ENCODE results near the gene MRPL27.

MRPL27 gene

DNA sequence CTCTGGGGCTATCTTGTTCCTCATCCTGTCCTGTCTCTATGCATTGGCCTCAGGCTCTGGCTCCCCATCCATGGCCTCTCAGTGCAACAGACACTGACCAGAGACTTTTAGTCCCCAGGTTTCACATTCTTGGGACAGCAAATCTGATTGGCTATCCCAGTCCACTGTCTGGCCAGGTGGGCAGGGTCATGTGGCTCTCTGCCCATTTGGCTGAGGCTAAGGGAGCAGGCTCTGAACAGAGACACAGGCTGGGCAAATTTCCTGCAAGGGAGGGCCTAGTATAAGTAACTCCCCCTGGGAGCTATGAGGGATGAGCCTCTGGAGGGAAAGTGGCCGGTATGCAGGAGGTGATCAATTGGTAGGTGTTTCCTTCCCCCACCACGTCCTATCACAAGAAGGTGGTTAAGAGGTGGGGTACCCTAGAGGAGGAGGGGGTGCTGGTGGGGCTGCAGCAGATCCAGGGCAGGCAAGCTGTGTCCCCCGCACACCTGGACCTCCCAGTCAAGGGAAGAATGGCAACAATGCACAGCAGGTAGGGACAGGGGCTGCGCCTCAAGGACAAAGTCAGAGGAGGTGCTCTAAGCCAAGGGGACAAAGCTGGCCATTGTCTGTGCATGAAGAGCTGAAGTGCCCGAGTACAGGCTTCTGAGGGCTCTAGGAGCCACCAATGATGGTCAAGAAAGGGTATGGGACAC is 13.8 kb downstream of the MRPL27 start:
- no peak for DNase-seq

DNA sequence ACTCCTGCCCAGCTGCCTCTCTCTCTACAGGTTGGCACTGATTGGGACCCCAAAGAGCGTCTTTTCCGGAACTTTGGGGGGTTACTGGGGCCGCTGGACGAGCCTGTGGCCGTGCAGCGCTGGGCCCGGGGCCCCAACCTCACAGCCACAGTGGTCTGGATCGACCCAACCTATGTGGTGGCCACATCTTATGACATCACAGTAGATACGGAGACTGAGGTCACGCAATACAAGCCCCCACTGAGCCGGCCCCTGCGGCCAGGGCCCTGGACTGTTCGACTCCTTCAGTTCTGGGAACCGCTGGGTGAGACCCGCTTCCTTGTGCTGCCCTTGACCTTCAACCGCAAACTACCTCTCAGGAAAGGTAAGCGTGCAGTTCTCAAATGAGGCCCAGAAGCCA is 14.8 kb downstream of the MRPL27 start:
- no peak for DNase-seq

GRCh38 chr17:50356892-50357510 is 16.0 kb downstream of the MRPL27 start:
- no peak for DNase-seq

GRCh38 chr17:50356418-50356817 is 16.6 kb downstream of the MRPL27 start:
- DNase-seq, result no peak

- DNase-seq, result no peak
Observed at GRCh38 chr17:50355701-50356341, 17.2 kb downstream of the MRPL27 start.

DNA sequence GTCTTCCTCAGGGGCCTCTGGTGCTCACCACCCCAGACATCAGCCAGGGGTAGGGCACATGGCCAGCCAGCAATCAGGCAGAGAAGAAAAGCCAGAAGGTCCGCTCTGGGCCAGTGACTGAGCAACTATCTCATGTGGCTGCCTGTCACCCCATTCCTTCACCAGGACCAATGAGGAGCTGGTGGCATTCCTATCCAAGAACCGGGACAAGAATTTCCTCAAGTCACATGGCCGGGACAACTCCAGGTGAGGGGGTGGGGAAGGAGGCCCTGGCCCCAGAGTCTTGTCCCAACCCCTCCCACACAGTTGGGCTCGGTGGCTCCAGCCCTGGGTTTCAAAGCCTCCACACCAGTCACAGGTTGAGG is 17.7 kb downstream of the MRPL27 start:
- DNase-seq, result no peak

GRCh38 chr17:50354776-50355175 is 18.2 kb downstream of the MRPL27 start:
- no peak for DNase-seq

DNA sequence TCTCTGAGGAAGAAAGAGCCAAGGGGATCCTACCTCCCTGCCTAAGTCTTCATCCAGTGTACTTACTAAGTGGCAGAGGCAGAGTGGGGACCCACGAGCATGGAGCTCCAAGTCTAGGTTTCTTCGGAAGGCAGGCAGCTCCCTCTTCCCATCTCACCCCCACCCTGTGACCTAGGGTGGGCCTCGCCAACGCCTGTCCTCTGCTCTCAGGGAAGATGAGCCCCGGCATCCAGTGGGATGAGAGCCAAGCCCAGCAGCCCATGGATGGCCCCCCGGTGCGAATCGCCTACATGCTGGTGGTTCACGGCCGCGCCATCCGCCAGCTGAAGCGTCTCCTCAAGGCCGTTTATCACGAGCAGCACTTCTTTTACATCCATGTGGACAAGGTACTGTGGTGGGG is 18.8 kb downstream of the MRPL27 start:
- DNase-seq, result no peak

GRCh38 chr17:50353600-50354195 is 19.3 kb downstream of the MRPL27 start:
- DNase-seq, result no peak

GRCh38 chr17:50352693-50353599 is 20.0 kb downstream of the MRPL27 start:
- no peak for DNase-seq

GRCh38 chr17:50352072-50352692 is 20.8 kb downstream of the MRPL27 start:
- DNase-seq, result no peak

DNA sequence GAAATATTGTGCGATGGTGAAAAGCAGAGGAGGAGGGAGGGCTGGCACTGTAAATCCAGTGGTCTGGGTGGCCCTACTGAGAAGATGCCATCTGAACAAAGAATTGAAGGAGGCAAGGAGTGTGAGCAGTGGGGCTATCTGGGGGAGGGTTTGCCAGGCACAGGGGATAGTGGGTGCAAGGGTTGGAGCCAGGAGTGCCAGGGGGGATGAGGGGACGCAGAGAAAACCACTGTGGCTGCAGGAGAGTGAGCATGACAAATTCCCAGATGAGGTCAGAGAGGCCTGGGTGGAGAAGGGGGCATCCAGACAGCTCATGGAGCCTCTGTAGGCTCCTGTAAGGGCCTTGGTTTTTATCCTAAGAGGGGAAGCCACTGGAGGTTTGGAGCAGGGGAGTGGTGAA is 22.3 kb downstream of the MRPL27 start:
- DNase-seq, result peak; percentile 22

GRCh38 chr17:50349243-50349600 is 23.8 kb downstream of the MRPL27 start:
- no peak for DNase-seq

DNA sequence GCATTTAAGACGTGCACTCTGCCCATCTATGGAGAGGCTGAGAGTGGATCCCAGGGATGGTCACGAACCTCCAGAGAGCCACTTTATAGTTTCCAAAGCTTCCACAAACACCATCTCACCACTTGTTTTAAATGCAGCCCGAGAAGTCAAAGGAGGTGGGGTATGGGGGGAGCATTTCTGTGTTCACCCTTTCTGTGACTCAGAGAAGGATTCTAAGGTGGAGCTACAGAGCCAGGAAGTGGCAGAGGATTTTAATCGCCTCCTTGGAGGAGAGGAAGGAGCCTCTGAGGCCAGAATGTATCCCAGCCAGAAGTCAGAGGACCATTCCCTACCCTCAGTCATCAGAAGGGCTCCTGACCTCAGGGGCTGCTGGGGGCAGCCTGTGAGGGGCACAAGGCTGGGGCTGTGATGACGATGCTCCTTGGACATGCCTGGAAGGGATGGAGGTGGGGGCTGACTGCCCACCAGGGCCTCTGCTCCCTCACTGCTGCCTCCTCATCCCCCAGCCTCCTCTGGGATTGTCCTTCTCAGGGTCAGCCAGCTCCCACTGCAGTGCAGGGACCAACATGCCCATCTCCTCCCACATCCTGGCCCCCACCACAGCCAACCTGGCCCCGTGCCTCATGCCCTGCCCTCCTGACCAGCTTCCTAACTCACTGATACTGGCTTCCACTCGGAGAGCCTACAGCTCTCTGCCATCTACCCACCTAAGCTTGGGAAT is 24.3 kb downstream of the MRPL27 start:
- DNase-seq, result no peak

DNA sequence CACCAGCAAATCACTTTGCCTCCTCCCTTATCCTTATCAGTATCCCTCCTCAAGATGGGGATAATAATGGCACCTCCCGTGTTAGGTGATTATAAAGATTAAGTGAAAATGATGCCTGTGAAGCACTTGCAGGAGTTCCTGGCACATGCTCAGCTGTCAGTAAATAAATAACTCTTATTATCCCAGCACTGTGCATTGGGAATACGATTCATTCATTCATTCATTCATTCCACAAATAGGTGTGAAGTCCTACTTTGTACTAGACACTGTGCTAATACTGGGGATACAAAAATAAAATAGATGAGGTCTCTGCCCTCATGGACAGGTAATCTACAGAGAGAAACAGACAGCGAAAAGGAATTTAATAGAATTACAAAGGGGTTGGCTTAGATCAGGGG is 25.1 kb downstream of the MRPL27 start:
- no peak for DNase-seq

- DNase-seq, result no peak
Observed at GRCh38 chr17:50347117-50347893, 25.7 kb downstream of the MRPL27 start.

DNA sequence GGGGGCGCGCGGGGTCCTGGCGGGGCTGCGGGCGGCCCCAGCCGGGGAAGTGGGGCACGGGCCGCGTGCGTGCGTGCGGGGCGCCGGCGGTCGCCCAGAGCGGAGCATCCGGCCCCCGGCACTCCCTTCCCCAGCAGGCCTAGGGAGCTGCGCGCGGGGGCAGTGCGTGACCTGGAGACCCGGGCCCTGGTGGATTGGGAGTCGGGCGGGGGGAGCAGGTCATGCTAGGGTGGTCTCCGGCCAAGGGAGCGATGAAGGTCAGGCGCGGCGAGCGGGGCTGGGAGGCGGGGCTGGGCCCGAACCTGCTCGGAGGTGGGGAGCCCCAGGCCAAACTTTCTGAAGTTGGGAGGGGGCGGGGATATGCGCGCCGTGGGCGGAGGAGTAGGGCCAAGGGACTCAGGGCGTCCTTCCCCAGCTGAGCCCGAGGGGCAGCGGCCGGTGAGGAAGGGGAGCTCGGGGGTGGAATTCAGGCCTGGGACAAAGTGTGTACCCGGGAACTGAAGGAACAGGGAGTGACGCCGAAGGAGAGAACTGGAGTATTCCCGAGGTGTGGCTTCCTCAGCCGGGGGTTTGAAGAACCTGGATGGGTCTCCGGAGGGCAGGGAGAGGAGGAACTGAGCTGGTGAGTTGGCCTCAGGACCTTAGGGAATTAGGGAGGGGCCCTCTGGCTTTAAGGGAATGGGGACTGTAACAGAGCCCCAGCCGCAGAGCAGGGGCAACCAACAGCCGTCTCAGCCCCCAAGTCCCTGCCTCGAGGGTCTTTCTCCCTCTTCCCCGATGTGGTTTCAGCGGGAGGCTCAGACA is 26.5 kb downstream of the MRPL27 start:
- DNase-seq, result peak; percentile 70

- DNase-seq, result peak; percentile 93
Observed at GRCh38 chr17:50345432-50346312, 27.3 kb downstream of the MRPL27 start, which contains the start of gene XYLT2. Gene XYLT2 (plus strand): TSS chr17:50346126. CDS start chr17:50346141, 15 bp downstream.

All from stimulated activated CD8-positive, alpha-beta memory T cell treated with anti-CD3 and anti-CD28 coated beads, Interleukin-4, amount 100 ng/mL, for 48 hours (primary cell).